HepG2 (cell line): Measurements from ENCODE around the gene CAPN11. TPM values are rescaled to one million over a fixed set of nuclear protein-coding genes. Genes with fewer than 3 reads are reported as not detected.

Source experiments
- ATAD3A ChIP-seq: sonication (generic); formaldehyde crosslinking; IDR thresholded peaks from 2 replicates; pipeline ENCODE4 v1.4.0; 2020; ENCODE audit warnings: missing genetic modification reagents
- CSRNP1 ChIP-seq: sonication (generic); formaldehyde crosslinking; IDR thresholded peaks from 2 replicates; pipeline ENCODE4 v1.8.1; 2023; ENCODE audit warnings: mild to moderate bottlenecking, missing genetic modification reagents
- DNMT3B ChIP-seq: conservative IDR thresholded peaks from 2 replicates; pipeline ENCODE4 v1.6.1; 2016; ENCODE audit warnings: missing biosample characterization, control low read depth
- HNF1A ChIP-seq, 2 experiments: sonication (generic) in 1 of 2; formaldehyde crosslinking in 1 of 2; IDR thresholded peaks; 2 replicates each; pipeline versions ENCODE4 v1.4.0 to v1.6.1; 2016 to 2020; ENCODE audit warnings: borderline replicate concordance in 1 of 2, low read depth in 1 of 2, mild to moderate bottlenecking in 1 of 2, missing genetic modification reagents in 1 of 2
- IRF2 ChIP-seq: IDR thresholded peaks from 2 replicates; pipeline ENCODE4 v1.6.1; 2018; ENCODE audit warnings: missing genetic modification reagents, missing compliant biosample characterization
- NR2F2 ChIP-seq: IDR thresholded peaks from 2 replicates; pipeline ENCODE4 v1.6.1; 2012; ENCODE audit warnings: low read depth, inconsistent platforms, borderline replicate concordance
- PITX1 ChIP-seq: sonication (generic); formaldehyde crosslinking; IDR thresholded peaks from 2 replicates; pipeline ENCODE4 v1.5.1; 2020; ENCODE audit warnings: mild to moderate bottlenecking, missing genetic modification reagents
- SUZ12 ChIP-seq: fragments of 150-350 bp; IDR thresholded peaks from 2 replicates; pipeline ENCODE4 v1.6.1; 2014; ENCODE audit warnings: low read depth, low read length
- ZNF333 ChIP-seq: sonication (generic); formaldehyde crosslinking; IDR thresholded peaks from 2 replicates; pipeline ENCODE4 v1.4.0; 2020; ENCODE audit warnings: mild to moderate bottlenecking, missing genetic modification reagents, borderline replicate concordance
- ZNF703 ChIP-seq: sonication (generic); formaldehyde crosslinking; IDR thresholded peaks from 2 replicates; pipeline ENCODE4 v1.5.1; 2020; ENCODE audit warnings: missing genetic modification reagents, mild to moderate bottlenecking, moderate library complexity, borderline replicate concordance
- ZNF790 ChIP-seq: sonication (generic); formaldehyde crosslinking; IDR thresholded peaks from 2 replicates; pipeline ENCODE4 v1.8.0; 2022; ENCODE audit warnings: missing genetic modification reagents, mild to moderate bottlenecking, borderline replicate concordance
- ZNF800 ChIP-seq: sonication (generic); formaldehyde crosslinking; IDR thresholded peaks from 2 replicates; pipeline ENCODE4 v1.4.0; 2020; ENCODE audit warnings: missing genetic modification reagents
- polyA plus RNA-seq, 8 experiments: library from polyadenylated mRNA; depleted of rRNA in 3 of 8; stranded (reverse) in 7 of 8; unstranded in 1 of 8; fragments of >200 nt; fragmentation: Illumina TruSeq in 4 of 8; extraction: Trizol in 4 of 8; gene quantifications; 2 replicates each; pipeline versions ENCODE4 v1.2.1 to v1.2.3, GENCODE V29; 2011 to 2016; ENCODE audit warnings: low read depth in 4 of 8, missing spikeins in 1 of 8, mixed read lengths in 1 of 8; ENCODE audit not compliant: insufficient read depth in 1 of 8
- total RNA-seq, 5 experiments: library from RNA; depleted of rRNA; stranded (reverse); fragments of >200 nt; fragmentation: Illumina TruSeq; extraction: Trizol; gene quantifications; 2 replicates each; pipeline ENCODE4 v1.2.3, GENCODE V29; 2016; ENCODE audit warnings: low read depth in 1 of 5
- TF ChIP-seq, protein P1 (sequence below): sonication (generic); formaldehyde crosslinking; IDR thresholded peaks from 2 replicates; pipeline ENCODE4 v1.4.0; 2020; ENCODE audit warnings: mild to moderate bottlenecking, missing genetic modification reagents

CAPN11 gene
- total and polyA plus RNA-seq, 2 of the 13 experiments (the other 11 are each of a cell fraction or from before 2014, with no cell fraction given): 0.07 to 0.11 TPM

DNA sequence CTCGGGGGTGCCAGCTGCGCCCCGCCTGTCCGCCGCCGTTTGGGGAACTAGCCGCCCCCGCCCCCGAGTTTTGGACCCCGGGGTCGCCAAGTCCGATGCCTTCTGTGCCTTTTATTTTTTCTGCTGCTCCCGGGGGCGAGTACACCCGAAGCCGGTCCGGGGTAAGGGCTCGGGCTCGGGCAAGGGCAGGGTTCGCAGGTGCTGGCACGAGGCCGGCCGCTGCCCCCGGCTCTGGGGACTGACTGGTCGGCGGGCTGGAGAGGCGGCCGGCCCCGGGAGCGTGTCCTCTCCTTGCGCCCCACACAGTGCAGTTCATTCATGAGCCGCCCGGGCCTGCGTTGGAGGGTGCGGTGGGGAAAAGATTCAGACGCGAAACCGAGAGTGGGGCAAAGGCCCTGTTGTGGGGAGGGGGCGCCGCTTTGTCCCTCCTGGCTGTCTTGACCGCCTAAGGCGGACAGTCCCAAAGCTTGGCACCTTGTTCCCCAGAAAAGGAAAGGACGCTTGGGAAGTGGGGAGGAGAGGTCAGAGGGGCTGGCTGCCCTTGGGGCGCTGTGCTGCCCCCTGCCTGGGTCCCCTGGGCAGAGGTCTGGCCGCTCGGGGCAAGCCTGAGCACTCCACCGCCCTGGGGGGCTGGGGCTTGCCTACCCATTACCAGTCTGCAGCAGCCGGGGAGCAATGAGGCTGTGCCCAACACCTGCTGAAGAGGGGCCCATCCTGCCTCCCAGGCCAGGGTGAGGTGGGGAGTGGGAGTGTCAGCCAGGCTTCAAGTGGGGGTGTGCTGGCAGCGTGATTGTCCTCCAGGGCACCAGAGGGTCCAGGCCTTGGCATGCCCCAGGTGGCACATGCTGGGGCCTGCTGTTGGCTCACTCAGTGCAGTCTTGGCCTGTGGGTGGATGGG, 30.4 kb upstream of the CAPN11 start (continued):
- peak; percentile 31; the same call in 1 of the 2 replicates for TF ChIP-seq CSRNP1 (CRISPR knock-in tag)
- TF ChIP-seq, protein P1, sequence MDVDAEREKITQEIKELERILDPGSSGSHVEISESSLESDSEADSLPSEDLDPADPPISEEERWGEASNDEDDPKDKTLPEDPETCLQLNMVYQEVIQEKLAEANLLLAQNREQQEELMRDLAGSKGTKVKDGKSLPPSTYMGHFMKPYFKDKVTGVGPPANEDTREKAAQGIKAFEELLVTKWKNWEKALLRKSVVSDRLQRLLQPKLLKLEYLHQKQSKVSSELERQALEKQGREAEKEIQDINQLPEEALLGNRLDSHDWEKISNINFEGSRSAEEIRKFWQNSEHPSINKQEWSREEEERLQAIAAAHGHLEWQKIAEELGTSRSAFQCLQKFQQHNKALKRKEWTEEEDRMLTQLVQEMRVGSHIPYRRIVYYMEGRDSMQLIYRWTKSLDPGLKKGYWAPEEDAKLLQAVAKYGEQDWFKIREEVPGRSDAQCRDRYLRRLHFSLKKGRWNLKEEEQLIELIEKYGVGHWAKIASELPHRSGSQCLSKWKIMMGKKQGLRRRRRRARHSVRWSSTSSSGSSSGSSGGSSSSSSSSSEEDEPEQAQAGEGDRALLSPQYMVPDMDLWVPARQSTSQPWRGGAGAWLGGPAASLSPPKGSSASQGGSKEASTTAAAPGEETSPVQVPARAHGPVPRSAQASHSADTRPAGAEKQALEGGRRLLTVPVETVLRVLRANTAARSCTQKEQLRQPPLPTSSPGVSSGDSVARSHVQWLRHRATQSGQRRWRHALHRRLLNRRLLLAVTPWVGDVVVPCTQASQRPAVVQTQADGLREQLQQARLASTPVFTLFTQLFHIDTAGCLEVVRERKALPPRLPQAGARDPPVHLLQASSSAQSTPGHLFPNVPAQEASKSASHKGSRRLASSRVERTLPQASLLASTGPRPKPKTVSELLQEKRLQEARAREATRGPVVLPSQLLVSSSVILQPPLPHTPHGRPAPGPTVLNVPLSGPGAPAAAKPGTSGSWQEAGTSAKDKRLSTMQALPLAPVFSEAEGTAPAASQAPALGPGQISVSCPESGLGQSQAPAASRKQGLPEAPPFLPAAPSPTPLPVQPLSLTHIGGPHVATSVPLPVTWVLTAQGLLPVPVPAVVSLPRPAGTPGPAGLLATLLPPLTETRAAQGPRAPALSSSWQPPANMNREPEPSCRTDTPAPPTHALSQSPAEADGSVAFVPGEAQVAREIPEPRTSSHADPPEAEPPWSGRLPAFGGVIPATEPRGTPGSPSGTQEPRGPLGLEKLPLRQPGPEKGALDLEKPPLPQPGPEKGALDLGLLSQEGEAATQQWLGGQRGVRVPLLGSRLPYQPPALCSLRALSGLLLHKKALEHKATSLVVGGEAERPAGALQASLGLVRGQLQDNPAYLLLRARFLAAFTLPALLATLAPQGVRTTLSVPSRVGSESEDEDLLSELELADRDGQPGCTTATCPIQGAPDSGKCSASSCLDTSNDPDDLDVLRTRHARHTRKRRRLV (CRISPR knock-in tag): no peak
- no peak for TF ChIP-seq SUZ12
- no peak for TF ChIP-seq DNMT3B (CRISPR knock-in tag)
- TF ChIP-seq ZNF800: peak; percentile 78; the same call in 1 of the 2 replicates
- no peak for TF ChIP-seq PITX1
- peak; percentile 57 for TF ChIP-seq ZNF790 (CRISPR knock-in tag)
- no peak for TF ChIP-seq NR2F2
- no peak; the same call in 1 of the 2 replicates for TF ChIP-seq ZNF703 (CRISPR knock-in tag)
- peak; percentile 64; the same call in 1 of the 2 replicates for TF ChIP-seq ZNF333 (CRISPR knock-in tag)
- no peak for TF ChIP-seq IRF2
- no peak for TF ChIP-seq HNF1A (IDR thresholded peaks at IDR 0.05; ENCODE audit: low read depth)
- TF ChIP-seq HNF1A (CRISPR knock-in tag; IDR thresholded peaks at IDR 0.05; ENCODE audit: borderline replicate concordance): no peak
- TF ChIP-seq ATAD3A: no peak
